Esophagus mucosa (tissue), 1 donor: ENCODE measurements around the gene GPATCH2. TPM values are rescaled to one million over a fixed set of nuclear protein-coding genes. Genes with fewer than 3 reads are reported as not detected.
A peak's percentile ranks its signal among the peaks of the same experiment; 100 is the strongest.
"Not testable (repeated sequence)": the region's sequence is repeated elsewhere in the genome, so short reads cannot be mapped to it uniquely, and the experiment has no call there.

Source experiments
- ATAC-seq: fragments of 200-7000 bp; cut with Tn5 transposase; one replicate; pipeline ENCODE4 v1.9.1; 2020
- total RNA-seq: library from RNA; stranded (reverse); gene quantifications from one replicate; pipeline ENCODE4 v1.2.4, GENCODE V29; 2023
- donor health status: DM: yes; HTN: yes; CAD: no.

GPATCH2 gene
- total RNA-seq = 6.5 TPM

- ATAC-seq = peak; percentile 93
Observed at GRCh38 chr1:217630711-217631591, at the start of gene GPATCH2, which contains the start of gene SPATA17. GPATCH2 (minus strand) TSS chr1:217631090; CDS start chr1:217630971, 119 bp downstream. SPATA17 (plus strand) TSS chr1:217631344; CDS start chr1:217631379, 35 bp downstream.

GRCh38 chr1:217674028-217674729, 43.3 kb upstream of the GPATCH2 start:
- no peak for ATAC-seq

DNA sequence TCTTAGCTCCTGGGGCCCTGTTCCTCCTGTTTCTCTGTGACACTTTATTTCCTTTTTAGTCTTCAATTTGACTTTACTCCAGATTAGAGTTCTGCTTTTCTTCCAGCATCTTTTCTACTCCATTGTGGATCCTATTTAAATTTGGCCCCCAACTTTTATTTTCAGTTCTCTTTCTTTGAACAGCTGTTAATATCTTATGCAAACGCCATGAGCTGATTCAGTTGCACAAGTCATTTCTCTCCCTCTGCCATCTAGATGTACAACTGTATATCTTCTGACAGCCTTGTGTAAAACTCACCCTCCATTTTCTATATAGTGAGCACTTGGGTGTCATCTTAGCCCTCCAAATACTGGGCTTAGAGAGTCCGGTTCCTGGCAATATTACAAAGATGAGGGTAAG, 42.5 kb upstream of the GPATCH2 start:
- no peak for ATAC-seq

- no peak for ATAC-seq
Observed at GRCh38 chr1:217668351-217668940, 37.6 kb upstream of the GPATCH2 start.

DNA sequence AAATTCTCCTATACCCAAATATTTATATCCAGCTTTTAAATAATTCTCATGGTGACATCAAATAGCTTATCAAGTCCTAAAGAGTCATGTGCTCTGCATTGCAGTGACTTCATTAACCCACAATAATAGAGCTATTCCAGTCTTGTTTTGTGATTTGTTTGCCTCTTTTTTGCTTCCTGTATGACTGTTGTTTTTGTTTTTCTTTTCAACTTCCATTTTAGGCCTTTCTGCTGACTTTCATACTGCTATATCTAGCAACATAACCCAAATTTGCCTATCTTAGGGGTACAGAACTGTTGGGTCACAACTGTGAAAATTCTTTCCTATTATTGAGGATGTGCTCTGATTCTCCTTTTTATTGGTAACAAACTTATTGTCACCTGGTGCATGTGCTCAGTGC, 30.5 kb upstream of the GPATCH2 start:
- ATAC-seq = no peak

GRCh38 chr1:217660353-217661062, 29.6 kb upstream of the GPATCH2 start:
- peak; percentile 99 for ATAC-seq

DNA sequence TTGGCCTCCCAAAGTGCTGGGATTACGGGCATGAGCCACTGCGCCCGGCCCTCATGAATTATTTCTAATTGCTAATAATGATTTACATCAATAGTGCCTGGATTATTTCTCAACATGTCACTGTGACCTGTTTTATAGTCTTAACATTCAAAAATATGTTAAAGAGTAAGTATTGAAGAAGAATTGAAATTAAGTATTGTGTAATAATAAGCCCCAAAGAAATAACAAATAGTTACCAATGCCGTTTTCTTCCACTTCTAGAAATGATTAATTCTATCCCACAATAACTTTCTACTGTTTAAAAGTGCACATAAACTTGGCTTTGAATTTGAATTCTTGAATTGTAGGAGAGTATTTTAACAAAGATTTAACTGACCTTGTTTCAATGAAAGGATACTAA, 19.8 kb upstream of the GPATCH2 start:
- ATAC-seq = no peak

DNA sequence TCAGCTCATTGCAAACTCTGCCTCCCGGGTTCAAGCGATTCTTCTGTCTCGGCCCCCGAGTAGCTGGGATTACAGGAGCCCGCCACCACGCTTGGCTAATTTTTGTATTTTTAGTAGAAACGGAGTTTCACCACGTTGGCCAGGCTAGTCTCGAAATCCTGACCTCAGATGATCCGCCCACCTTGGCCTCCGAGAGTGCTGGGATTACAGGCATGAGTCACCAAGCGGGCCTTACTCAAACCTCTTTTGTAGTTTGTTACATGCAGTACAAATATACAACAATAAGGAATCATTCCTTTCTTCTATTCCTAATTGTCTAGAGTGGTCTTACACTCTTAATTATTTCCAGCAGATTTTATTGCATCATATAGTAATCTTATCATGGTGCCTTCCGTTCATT, 16.9 kb upstream of the GPATCH2 start:
- ATAC-seq = no peak

- ATAC-seq = no peak
Observed at GRCh38 chr1:217642455-217642854, 11.6 kb upstream of the GPATCH2 start.

- ATAC-seq = no peak
Observed at GRCh38 chr1:217627431-217627830, 3.5 kb downstream of the GPATCH2 start.

DNA sequence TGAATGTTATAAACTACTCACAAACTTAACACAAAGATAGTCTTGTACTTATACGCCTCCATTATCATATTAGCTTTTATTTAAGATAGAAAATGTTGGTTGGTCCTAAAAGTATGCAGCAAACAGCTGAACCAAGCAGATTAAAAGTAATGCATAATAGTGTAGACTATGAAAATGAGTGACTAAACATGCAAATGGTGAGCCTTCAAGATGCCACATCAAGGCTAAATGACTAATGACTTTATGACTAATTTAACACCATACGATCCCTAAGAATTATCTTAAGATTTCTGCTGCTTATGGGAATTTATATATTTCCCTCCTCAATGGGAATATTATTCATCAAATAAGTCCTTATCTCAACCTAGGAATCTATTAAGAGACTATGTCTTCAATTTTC, 4.6 kb downstream of the GPATCH2 start:
- peak; percentile 51 for ATAC-seq

DNA sequence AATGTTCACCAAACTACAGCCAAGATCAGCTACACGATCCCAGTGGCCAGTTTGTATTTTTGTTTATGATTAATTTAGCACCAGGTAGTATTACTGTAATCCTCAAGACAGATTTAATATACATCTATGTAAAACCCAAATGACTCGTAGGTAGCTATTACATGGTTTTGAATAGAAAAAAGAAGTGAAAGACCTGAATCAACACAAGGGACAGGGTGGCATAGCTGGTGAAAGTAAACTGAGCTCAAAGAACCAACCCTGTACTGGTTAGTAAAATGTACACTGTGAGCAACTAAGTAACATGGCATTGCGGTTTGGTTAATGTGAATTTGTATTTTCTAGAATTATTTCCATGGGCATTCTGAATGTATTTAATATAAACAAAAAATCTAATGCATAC, 8.8 kb downstream of the GPATCH2 start:
- no peak for ATAC-seq

- ATAC-seq = no peak
Observed at GRCh38 chr1:217620814-217621213, 10.1 kb downstream of the GPATCH2 start.

- no peak for ATAC-seq
Observed at GRCh38 chr1:217617126-217617525, 13.8 kb downstream of the GPATCH2 start.

GRCh38 chr1:217614200-217614712, 16.6 kb downstream of the GPATCH2 start:
- no peak for ATAC-seq

DNA sequence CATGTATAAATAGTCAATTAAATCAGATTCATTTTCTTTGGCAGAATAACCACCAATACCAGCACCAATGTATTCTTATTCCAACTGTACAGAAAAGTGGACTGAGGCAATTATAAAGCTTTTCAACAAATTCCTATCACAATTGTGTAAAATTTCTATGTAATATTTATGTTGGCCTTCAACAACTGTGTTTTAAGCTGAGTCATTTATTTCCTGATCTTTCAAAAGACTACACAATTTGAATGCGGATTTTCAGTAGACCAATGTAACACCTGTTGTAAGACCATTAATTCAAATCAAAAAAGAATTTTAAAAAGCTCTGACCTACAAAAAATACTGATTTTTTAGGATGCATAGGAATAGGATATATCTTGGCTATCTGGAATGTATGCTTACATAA, 25.5 kb downstream of the GPATCH2 start:
- ATAC-seq = no peak

DNA sequence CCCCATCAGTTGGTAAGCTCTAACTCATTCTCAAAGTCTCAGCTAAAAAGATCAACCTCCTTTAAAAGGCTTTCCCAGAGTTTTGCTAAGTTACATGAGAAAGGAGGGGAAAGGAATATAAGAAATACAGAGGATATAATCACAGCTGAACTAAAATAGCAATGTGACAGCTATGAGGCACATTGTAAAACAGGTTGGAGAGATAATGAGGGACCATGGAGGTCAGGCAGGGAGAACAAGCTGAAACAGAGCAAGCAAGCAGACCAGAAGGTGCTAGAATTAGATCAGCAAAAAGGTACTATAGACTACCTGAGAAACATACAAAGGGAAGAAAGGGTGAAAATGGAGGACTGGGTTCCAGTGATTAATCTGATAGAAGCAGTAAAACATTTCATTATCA, 28.5 kb downstream of the GPATCH2 start:
- ATAC-seq = no peak

DNA sequence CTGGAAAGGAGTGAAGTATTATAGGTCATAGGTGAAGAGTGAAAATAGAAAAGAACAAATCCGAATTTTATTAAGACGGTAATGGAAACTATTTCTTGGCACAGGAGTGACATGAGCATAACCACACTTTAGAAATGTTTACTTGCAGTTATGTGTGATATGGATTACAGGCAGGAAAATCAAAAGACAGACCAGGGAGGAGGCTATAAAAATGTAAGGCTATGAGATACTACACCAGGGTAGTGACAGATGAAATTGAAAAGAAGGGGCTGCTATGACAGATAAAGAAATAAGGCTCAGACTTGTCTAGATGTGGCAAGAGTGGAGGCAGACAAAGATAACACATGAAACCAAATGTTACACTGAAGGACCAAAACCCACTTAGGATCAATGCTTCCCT, 31.7 kb downstream of the GPATCH2 start:
- ATAC-seq = no peak

GRCh38 chr1:217590598-217590997, 40.3 kb downstream of the GPATCH2 start:
- no peak for ATAC-seq

DNA sequence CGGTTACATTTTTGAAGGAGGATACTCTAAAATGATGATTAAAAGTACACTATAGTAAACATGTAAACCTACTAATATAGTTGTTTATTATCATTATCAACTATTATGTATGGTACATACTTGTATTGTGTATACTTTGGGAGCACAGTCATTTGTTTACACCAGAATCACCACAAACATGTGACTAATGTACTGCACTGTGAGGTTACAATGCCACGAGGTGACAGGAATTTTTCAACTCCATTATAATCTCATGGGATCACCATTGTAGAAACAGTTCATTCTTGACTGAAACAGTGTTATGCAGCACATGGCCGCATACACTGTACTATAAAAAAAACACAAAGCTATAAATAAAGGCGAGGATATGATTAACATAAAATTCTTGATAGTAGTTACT, 44.3 kb downstream of the GPATCH2 start:
- ATAC-seq = no peak

- no peak for ATAC-seq
Observed at GRCh38 chr1:217585577-217585976, 45.3 kb downstream of the GPATCH2 start.

- not testable (repeated sequence) for ATAC-seq
Observed at GRCh38 chr1:217584286-217584811, 46.5 kb downstream of the GPATCH2 start.
